OCI-LY7 (cell line): ENCODE data around the gene BCAS4.
"Not testable (repeated sequence)": the region's sequence is repeated elsewhere in the genome, so short reads cannot be mapped to it uniquely, and the experiment has no call there.

Source experiments
- CTCF ChIP-seq: fragments of 200-600 bp; sonication (generic); conservative IDR thresholded peaks from 2 replicates; pipeline ENCODE4 v1.5.1; 2014; ENCODE audit warnings: mild to moderate bottlenecking, antibody characterized with exemption, low read length, moderate library complexity, mixed read lengths
- EZH2phosphoT487 ChIP-seq: fragments of 200-600 bp; sonication (generic); IDR thresholded peaks from 2 replicates; pipeline ENCODE4 v1.6.1; 2018; ENCODE audit warnings: low read depth, borderline replicate concordance, mild to moderate bottlenecking, mixed run types, antibody characterized with exemption, low read length, moderate library complexity, mixed read lengths

- TF ChIP-seq CTCF, EZH2phosphoT487: not testable (repeated sequence)
Measured at GRCh38 chr20:50771419-50772080, 23.3 kb upstream of the BCAS4 start.
